SK-N-MC (cell line): ENCODE results near the gene PLPPR5.
"Not testable (repeated sequence)": the region's sequence is repeated elsewhere in the genome, so short reads cannot be mapped to it uniquely, and the experiment has no call there.

Experiments used
- DNase-seq: peaks from one replicate; pipeline ENCODE4 v3.0.0-alpha.2; 2011; ENCODE audit warnings: low read depth, low spot score
- H3K27ac ChIP-seq: fragments of 200-600 bp; sonication (generic); 2 replicates; pipeline ENCODE4 v1.5.1; 2016; ENCODE audit warnings: mixed run types
- H3K36me3 ChIP-seq: fragments of 200-600 bp; sonication (generic); 2 replicates; pipeline ENCODE4 v1.6.1; 2017; ENCODE audit warnings: antibody characterized with exemption, low read length, mixed read lengths; ENCODE audit not compliant: insufficient read depth
- H3K4me3 ChIP-seq: fragments of 200-600 bp; sonication (generic); 2 replicates; pipeline ENCODE4 v1.5.1; 2016
- H3K9ac ChIP-seq: fragments of 200-600 bp; sonication (generic); 2 replicates; pipeline ENCODE4 v1.8.0; 2017; ENCODE audit warnings: mixed run types, mixed read lengths; ENCODE audit not compliant: insufficient read length
- H3K9me3 ChIP-seq: fragments of 200-600 bp; sonication (generic); 2 replicates; pipeline ENCODE4 v1.6.1; 2017; ENCODE audit warnings: low read depth, mild to moderate bottlenecking, antibody characterized with exemption, low read length, moderate library complexity, mixed read lengths
- EZH2 ChIP-seq: fragments of 200-600 bp; sonication (generic); IDR thresholded peaks from one replicate; pipeline ENCODE4 v1.6.1; 2017; ENCODE audit warnings: antibody characterized with exemption
- FOXP2 ChIP-seq: optimal IDR thresholded peaks from 2 replicates; pipeline ENCODE3; 2011; ENCODE audit warnings: mild to moderate bottlenecking, moderate library complexity; ENCODE audit not compliant: insufficient read depth; ENCODE audit errors: extremely low read length, control extremely low read depth
- POLR2AphosphoS5 ChIP-seq: IDR thresholded peaks from 2 replicates; pipeline ENCODE4 v1.6.1; 2012; ENCODE audit warnings: mild to moderate bottlenecking, low read depth, low read length, borderline replicate concordance

PLPPR5 gene, protein sequence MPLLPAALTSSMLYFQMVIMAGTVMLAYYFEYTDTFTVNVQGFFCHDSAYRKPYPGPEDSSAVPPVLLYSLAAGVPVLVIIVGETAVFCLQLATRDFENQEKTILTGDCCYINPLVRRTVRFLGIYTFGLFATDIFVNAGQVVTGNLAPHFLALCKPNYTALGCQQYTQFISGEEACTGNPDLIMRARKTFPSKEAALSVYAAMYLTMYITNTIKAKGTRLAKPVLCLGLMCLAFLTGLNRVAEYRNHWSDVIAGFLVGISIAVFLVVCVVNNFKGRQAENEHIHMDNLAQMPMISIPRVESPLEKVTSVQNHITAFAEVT

GRCh38 chr1:99004861-99005442, at the start of gene PLPPR5:
Gene PLPPR5 (minus strand): TSS chr1:99004861. CDS start chr1:99004671, 190 bp downstream.
- Histone ChIP-seq H3K9ac (peak within 1 kb of the TSS; percentile 25), H3K4me3 (peak within 1 kb of the TSS; percentile 77), H3K27ac (no peak within 1 kb of the TSS), H3K9me3 (no peaks in the 10 kb centered on the region), H3K36me3 (no peaks in the 10 kb centered on the region)
- DNase-seq = no peak
- TF ChIP-seq POLR2AphosphoS5 (no peak), FOXP2 (no peak)

GRCh38 chr1:99051611-99052283, 47.1 kb upstream of the PLPPR5 start:
- no peak overlapping the region for H3K27ac ChIP-seq
- no peak for DNase-seq
- TF ChIP-seq POLR2AphosphoS5 = no peak
- no peak for TF ChIP-seq FOXP2
- no peak for TF ChIP-seq EZH2
- H3K4me3 ChIP-seq = no peak overlapping the region
- H3K9ac ChIP-seq = no peak overlapping the region
- no peaks in the 10 kb centered on the region for H3K36me3 ChIP-seq
- no peaks in the 10 kb centered on the region for H3K9me3 ChIP-seq

DNA sequence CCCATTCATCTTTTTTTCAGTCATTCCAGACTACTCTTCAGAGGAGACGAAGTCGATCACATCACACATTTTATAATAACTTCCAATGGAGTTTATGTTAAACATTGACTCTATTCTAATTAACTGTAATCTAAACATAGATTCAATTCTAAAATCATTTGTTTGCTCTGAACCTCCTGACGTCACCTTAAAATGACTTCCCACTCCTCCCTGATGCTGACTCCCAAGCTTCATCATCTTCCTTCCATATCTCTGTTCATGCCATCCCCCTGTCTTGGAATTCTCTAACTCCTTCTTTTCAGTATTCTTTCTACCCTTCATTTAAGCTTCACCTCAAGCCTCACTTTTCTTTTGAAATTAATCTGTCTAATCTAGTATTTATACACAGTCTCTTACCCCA, 45.1 kb upstream of the PLPPR5 start:
- H3K9ac ChIP-seq = no peak overlapping the region
- TF ChIP-seq POLR2AphosphoS5 (no peak), FOXP2 (no peak), EZH2 (no peak)

GRCh38 chr1:99036746-99037145, 32.1 kb upstream of the PLPPR5 start:
- H3K27ac ChIP-seq, H3K9ac ChIP-seq, H3K36me3 ChIP-seq, H3K4me3 ChIP-seq, H3K9me3 ChIP-seq, DNase-seq: not testable (repeated sequence)

More for the DNA sequence above, 45.1 kb upstream of the PLPPR5 start:
- no peaks in the 10 kb centered on the region for H3K36me3 ChIP-seq
- no peak overlapping the region for H3K4me3 ChIP-seq
- H3K9me3 ChIP-seq = no peaks in the 10 kb centered on the region
- H3K27ac ChIP-seq = no peak overlapping the region
- DNase-seq = no peak

- TF ChIP-seq EZH2 (no peak), POLR2AphosphoS5 (no peak), FOXP2 (no peak)
- no peak for DNase-seq
- Histone ChIP-seq H3K9ac (no peak overlapping the region), H3K9me3 (no peaks in the 10 kb centered on the region), H3K36me3 (no peaks in the 10 kb centered on the region), H3K27ac (peak overlapping the region; percentile 30; the same call in 1 of the 2 replicates), H3K4me3 (no peak overlapping the region)
Measured at GRCh38 chr1:99018313-99018712, 13.7 kb upstream of the PLPPR5 start.

- Histone ChIP-seq H3K36me3 (no peaks in the 10 kb centered on the region), H3K27ac (no peak overlapping the region), H3K9me3 (no peaks in the 10 kb centered on the region), H3K9ac (no peak overlapping the region), H3K4me3 (no peak overlapping the region)
- DNase-seq = no peak
- TF ChIP-seq EZH2 = no peak
- no peak for TF ChIP-seq FOXP2
- no peak for TF ChIP-seq POLR2AphosphoS5
Measured at GRCh38 chr1:99017655-99018054, 13.0 kb upstream of the PLPPR5 start.

DNA sequence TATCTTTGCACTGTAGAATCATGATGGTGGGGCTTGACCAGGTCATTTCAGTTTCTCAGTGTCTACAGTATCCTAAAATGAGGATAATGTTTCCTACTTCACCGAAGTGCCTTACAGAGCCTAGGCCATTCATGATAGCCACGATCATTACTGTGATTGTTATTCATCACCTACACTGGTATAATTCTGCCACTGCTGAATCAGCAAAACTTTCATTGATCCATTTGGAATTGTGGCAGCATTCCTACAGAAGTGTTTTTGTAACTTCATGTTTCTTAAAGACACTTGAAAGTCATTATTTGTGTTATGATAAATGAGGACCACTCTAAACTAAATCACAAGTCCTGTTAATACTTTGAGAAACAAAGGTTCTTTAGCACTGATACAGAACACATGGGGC, 6.0 kb upstream of the PLPPR5 start:
- H3K27ac ChIP-seq = no peak overlapping the region
- H3K36me3 ChIP-seq = no peaks in the 10 kb centered on the region
- no peak for DNase-seq
- no peak overlapping the region for H3K9ac ChIP-seq
- no peak overlapping the region for H3K4me3 ChIP-seq
- H3K9me3 ChIP-seq = no peaks in the 10 kb centered on the region
- TF ChIP-seq EZH2 (no peak), FOXP2 (no peak), POLR2AphosphoS5 (no peak)

GRCh38 chr1:99007366-99007765, 2.7 kb upstream of the PLPPR5 start:
- TF ChIP-seq POLR2AphosphoS5 (no peak), EZH2 (no peak), FOXP2 (no peak)
- no peak for DNase-seq
- no peaks in the 10 kb centered on the region for H3K9me3 ChIP-seq
- no peak overlapping the region for H3K4me3 ChIP-seq
- no peaks in the 10 kb centered on the region for H3K36me3 ChIP-seq
- no peak overlapping the region for H3K9ac ChIP-seq
- H3K27ac ChIP-seq = no peak overlapping the region

DNA sequence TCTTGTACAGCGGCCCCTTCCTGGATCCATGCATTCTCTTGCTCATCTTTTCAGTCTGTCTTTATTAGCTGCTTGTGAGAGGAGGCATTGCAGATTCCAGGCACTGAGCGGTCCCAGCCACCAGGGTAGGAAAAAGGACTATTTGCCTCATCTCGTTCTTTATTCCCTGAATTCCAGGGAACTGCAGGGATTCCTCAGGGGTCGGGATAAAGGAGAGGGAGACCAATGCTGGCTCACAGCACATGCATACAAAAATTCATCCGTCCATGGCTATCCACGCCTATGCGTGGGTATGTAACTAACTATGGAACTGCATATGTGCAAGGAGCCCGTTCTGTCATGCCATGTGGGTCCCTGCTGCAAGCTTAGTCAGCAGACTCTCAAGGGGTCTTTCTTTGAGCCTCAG, 879 bp upstream of the PLPPR5 start:
- no peaks in the 10 kb centered on the region for H3K36me3 ChIP-seq
- no peak overlapping the region for H3K4me3 ChIP-seq
- no peak overlapping the region for H3K9ac ChIP-seq
- DNase-seq = no peak
- no peaks in the 10 kb centered on the region for H3K9me3 ChIP-seq
- no peak overlapping the region for H3K27ac ChIP-seq
- TF ChIP-seq EZH2 (no peak), FOXP2 (no peak), POLR2AphosphoS5 (no peak)
